Aorta (tissue), 5 donors: Measurements from ENCODE around the gene STIM2. TPM values are rescaled to one million over a fixed set of nuclear protein-coding genes. Genes with fewer than 3 reads are reported as not detected.

Source experiments
- ATAC-seq: fragments of 200-7000 bp; cut with Tn5 transposase; one replicate; pipeline ENCODE4 v1.9.1; 2022; ENCODE audit warnings: moderate library complexity; ENCODE audit not compliant: low FRiP score
- DNase-seq, 2 donors: peaks; one replicate each; pipeline ENCODE4 v3.0.0-alpha.2; 2020
- H3K27ac ChIP-seq, 2 donors: one replicate each; pipeline ENCODE4 v1.5.1; 2013; ENCODE audit warnings: low read length in 2 of 2, mild to moderate bottlenecking in 2 of 2, moderate library complexity in 2 of 2, control low read depth in 1 of 2, inconsistent platforms in 1 of 2, low read depth in 1 of 2
- H3K27me3 ChIP-seq, 2 donors: one replicate each; pipeline ENCODE4 v1.6.1; 2013; ENCODE audit warnings: control low read depth in 1 of 2, low read length in 1 of 2, mild to moderate bottlenecking in 1 of 2, moderate library complexity in 1 of 2; ENCODE audit not compliant: insufficient read depth in 2 of 2, control insufficient read depth in 1 of 2
- H3K36me3 ChIP-seq, 2 donors: one replicate each; pipeline ENCODE4 v1.6.1; 2013; ENCODE audit warnings: control low read depth in 1 of 2, low read length in 1 of 2, mild to moderate bottlenecking in 1 of 2; ENCODE audit not compliant: insufficient read depth in 2 of 2, control insufficient read depth in 1 of 2
- H3K4me1 ChIP-seq, 2 donors: one replicate each; pipeline ENCODE4 v1.6.1; 2013; ENCODE audit warnings: low read length in 2 of 2, control low read depth in 1 of 2, mild to moderate bottlenecking in 1 of 2, moderate library complexity in 1 of 2; ENCODE audit not compliant: insufficient read depth in 2 of 2, control insufficient read depth in 1 of 2
- H3K4me3 ChIP-seq, 2 donors: one replicate each; pipeline ENCODE4 v1.5.1; 2013; ENCODE audit warnings: low read length in 2 of 2, control low read depth in 1 of 2, mild to moderate bottlenecking in 1 of 2
- H3K9me3 ChIP-seq: one replicate; pipeline ENCODE4 v1.6.1; 2013; ENCODE audit warnings: mild to moderate bottlenecking, low read length; ENCODE audit not compliant: control insufficient read depth
- WGBS, 2 donors: extraction: QIAGEN DNeasy Blood & Tissue Kit; methylation state at CpG; one replicate each; pipeline ENCODE4 v1.1.7; 2013; 5-methylcytosine and 5-hydroxymethylcytosine counted together
- intact Hi-C, 2 donors: fragments of 100-400 bp; cut with DNase I; formaldehyde crosslinking; loops; one replicate each; pipeline versions ENCODE4 v1.14.2 to v1.15.0; 2022
- polyA plus RNA-seq, 2 donors: library from polyadenylated mRNA; stranded (reverse); fragments of 200-250 nt; gene quantifications; one replicate each; pipeline ENCODE4 v1.2.3, GENCODE V29; 2013
- total RNA-seq, 2 donors: library from RNA; stranded (reverse); fragmentation: NEBNext Ultra II Directional; extraction: Animal tissue kit (Norgen Biotek cat#: 25700); gene quantifications; one replicate each; pipeline ENCODE4 v1.2.1, GENCODE V29; 2021
- donor health status: healthy with polysubstance abuse.
- donor health status: Bipolar disorder and iron deficiency.
- donor health status: DM: no; HTN: no; CAD: no.
- donor health status: DM: no; HTN: no; CAD: no.
- donor health status: DM: yes; HTN: yes; CAD: no.

The STIM2 gene
- total and polyA plus RNA-seq, 4 donors = 5.0 to 31.2 (median 12.7) TPM

DNA sequence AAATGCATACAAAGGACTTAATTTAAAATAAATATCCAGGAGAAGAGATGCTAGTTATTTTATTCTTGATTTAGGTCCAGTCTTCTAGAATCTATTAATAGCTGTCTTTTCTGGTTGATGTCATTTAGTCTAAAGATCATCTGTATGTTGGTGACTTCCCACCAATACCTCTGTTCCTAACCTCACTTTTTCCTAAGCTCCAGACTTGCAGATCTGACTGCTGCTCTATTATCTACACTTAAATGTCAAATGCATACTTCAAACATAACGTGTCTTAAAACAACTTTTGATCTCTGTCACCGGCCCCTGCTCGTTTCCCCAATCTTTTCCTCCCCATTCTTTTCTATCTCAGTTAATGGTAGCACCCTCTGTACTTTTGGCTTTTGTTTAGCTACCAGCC lies 133.3 kb downstream of the STIM2 start:
- Histone ChIP-seq H3K4me3 (no peak overlapping the region), H3K27ac (no peak overlapping the region), H3K36me3 (no peaks in the 10 kb centered on the region), H3K27me3 (no peaks in the 10 kb centered on the region), H3K9me3 (no peaks in the 10 kb centered on the region), H3K4me1 (peaks cover 5 to 6% of the 10 kb centered on the region in 2 donors)
- DNase-seq (no peak), ATAC-seq (no peak)
- 54 to 78% methylated on average over 3 of the region's 3 CpGs for WGBS, 2 donors
- intact Hi-C loops = no loop called here

DNA sequence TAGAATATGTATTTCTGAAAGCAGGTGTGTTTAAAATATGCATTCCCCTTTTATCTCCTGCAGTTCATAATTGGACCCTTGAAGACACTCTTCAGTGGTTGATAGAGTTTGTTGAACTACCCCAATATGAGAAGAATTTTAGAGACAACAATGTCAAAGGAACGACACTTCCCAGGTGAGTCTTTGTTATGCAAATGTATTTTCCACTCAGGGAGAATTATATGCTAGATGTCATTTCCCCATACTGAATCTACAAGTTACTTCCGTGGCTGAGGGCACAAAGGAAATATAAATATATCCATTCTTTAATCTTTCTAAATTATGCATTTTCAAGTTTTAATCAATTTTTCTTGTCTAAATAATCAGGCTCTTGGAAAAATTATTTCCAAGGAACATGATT lies 134.7 kb downstream of the STIM2 start:
- peaks cover 5 to 6% of the 10 kb centered on the region in 2 donors for H3K4me1 ChIP-seq
- 97 to 98% methylated on average over 2 of the region's 2 CpGs for WGBS, 2 donors
- no peaks in the 10 kb centered on the region for H3K27me3 ChIP-seq
- no peaks in the 10 kb centered on the region for H3K9me3 ChIP-seq
- intact Hi-C loops = no loop called here
- no peak overlapping the region for H3K27ac ChIP-seq
- DNase-seq = no peak
- no peaks in the 10 kb centered on the region for H3K36me3 ChIP-seq
- no peak for ATAC-seq
- H3K4me3 ChIP-seq = no peak overlapping the region

DNA sequence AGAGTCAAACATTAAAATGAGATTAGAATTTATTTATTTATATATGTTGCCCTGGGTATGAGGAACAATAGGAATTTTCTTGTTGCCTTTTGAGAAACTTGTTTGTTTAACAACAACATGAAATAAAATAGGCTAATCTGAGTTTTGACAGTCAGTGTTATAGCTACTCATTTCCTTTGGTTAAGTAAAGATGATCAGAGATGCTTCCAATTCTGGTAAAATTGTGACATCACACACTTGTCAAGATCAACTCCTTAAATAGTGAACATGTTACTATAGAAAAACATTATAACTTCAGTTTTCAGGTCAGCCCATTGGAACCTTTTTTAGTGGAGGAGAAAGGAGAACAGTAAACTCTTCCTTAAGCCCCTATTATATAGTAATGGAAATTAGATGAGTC lies 136.1 kb downstream of the STIM2 start:
- Histone ChIP-seq H3K4me3 (no peak overlapping the region), H3K9me3 (no peaks in the 10 kb centered on the region), H3K36me3 (no peaks in the 10 kb centered on the region), H3K27ac (no peak overlapping the region), H3K27me3 (no peaks in the 10 kb centered on the region), H3K4me1 (peaks cover 5 to 6% of the 10 kb centered on the region in 2 donors)
- DNase-seq = no peak
- no peak for ATAC-seq
- intact Hi-C loops = no loop called here

DNA sequence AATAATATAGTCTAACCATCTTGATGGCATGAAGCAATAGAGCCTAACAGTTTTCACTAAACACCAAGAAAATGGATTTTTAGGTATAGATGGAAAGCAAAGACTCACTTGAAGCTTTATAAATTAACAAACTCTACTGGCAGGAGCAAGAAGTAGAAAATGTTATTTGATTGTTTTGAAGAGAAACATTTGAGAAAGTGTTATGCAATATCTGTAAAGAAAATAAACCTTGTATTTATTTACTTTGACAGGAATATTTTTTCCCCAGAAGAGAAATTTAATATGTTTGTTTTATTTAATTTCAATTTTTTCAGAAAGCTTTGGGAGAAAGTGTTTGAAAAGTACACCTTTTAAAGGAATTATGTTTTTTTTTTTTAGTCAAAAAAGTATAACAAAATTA lies 139.0 kb downstream of the STIM2 start:
- peaks cover 0 to 2% of the 10 kb centered on the region in 2 donors for H3K4me1 ChIP-seq
- H3K27me3 ChIP-seq = no peaks in the 10 kb centered on the region
- H3K36me3 ChIP-seq = no peaks in the 10 kb centered on the region
- H3K9me3 ChIP-seq = no peaks in the 10 kb centered on the region
- intact Hi-C loops = loop anchor here in 1 of 2 donors (10.0 kb wide), 3 partner anchors 135 to 1015 kb away; partner anchors contain the start of gene STIM2
- H3K4me3 ChIP-seq = no peak overlapping the region
- ATAC-seq = no peak
- no peak for DNase-seq
- no peak overlapping the region for H3K27ac ChIP-seq

DNA sequence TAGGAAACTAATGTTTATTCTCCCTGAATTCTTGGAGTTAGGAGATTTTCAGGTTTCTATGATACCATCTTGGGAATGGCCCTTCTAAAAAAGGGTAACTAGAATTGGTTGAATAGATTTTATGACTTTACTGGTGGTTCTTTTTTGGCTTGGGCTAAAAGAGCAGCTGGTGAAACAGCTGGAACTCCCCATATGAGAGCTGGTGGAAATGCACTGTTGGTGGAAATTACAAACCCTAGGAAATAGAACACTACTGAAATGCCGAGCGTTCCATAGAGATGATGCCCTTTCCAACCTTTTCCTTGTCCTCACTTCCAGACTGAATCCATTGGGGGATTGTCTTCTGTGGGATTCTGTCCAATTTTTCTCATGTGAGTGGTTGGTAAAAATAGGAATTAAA lies 139.5 kb downstream of the STIM2 start:
- H3K4me3 ChIP-seq = no peak overlapping the region
- no peaks in the 10 kb centered on the region for H3K9me3 ChIP-seq
- DNase-seq (no peak), ATAC-seq (no peak)
- H3K27me3 ChIP-seq = no peaks in the 10 kb centered on the region
- no peaks in the 10 kb centered on the region for H3K36me3 ChIP-seq
- intact Hi-C loops = loop anchor here in 1 of 2 donors (10.0 kb wide), 3 partner anchors 135 to 1015 kb away; partner anchors contain the start of gene STIM2
- no peak overlapping the region for H3K27ac ChIP-seq
- peaks cover 0 to 2% of the 10 kb centered on the region in 2 donors for H3K4me1 ChIP-seq
- WGBS, 2 donors = 99 to 100% methylated on average over 2 of the region's 2 CpGs

DNA sequence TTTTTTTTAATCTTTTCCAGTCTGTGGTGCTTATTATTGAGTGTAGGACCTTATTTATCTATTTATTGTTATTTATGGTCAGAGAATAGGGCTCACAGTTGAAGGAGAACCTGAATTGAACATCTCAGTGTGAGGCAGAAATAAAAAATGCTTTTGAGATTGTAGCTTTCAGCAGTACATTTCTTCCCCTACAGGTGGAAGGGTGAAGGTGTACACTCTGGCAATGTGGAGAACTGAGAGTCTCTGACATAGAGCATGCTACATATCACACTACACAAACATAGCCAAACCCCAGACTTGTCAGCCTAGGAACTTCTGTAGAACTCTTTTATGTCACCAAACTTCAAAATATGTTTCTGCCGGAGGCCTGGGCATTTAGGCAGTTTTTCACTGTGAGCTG lies 140.2 kb downstream of the STIM2 start:
- WGBS, 2 donors = 96 to 97% methylated on average over 1 of the region's 1 CpG

DNA sequence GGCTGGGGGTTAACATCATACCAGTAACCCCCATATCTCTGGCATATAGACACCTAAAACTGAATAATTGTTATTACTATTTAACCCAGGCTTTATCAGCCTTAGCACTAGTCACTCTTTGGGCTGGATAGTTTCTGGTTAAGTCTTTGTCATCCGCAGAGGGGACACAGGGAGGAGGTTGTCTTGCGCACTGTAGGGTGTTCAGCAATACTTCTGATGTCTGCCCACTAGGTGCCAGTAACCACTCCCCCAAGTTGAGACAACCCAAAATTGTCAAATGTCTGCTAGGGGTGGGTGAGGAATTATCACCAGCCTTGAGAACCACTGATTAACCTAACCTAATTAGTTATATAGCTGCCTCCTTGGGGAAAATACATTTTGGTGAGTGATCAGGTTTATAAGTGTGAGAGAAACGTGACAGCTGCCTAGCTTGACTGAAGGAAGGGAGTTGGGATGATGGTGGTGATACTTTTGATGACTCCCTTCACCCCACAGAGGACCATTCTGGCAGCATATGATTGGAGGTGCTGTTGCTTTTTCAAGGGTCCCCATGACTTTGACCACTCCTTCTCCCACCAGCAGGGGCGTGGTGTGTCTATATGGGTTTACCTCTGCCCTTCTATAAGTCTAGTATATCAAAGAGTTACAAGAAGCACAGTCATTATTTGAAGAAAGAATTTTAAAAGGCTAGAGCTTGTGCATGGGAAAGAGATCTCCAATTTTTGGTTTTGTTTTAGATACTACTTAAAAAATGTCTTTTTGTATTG lies 140.9 kb downstream of the STIM2 start:
- ATAC-seq (no peak), DNase-seq (no peak)
- Histone ChIP-seq H3K4me1 (peaks cover 0 to 2% of the 10 kb centered on the region in 2 donors), H3K4me3 (no peak overlapping the region), H3K27me3 (no peaks in the 10 kb centered on the region), H3K36me3 (no peaks in the 10 kb centered on the region), H3K9me3 (no peaks in the 10 kb centered on the region), H3K27ac (no peak overlapping the region)
- WGBS, 2 donors = 99% methylated on average over 4 of the region's 4 CpGs
- intact Hi-C loops = loop anchor here in 1 of 2 donors (10.0 kb wide), 3 partner anchors 137 to 1017 kb away; partner anchors contain the start of gene STIM2

More for the DNA sequence above, 140.2 kb downstream of the STIM2 start:
- H3K27ac ChIP-seq = no peak overlapping the region
- intact Hi-C loops = loop anchor here in 1 of 2 donors (10.0 kb wide), 3 partner anchors 136 to 1016 kb away; partner anchors contain the start of gene STIM2
- H3K4me3 ChIP-seq = no peak overlapping the region
- H3K27me3 ChIP-seq = no peaks in the 10 kb centered on the region
- no peaks in the 10 kb centered on the region for H3K36me3 ChIP-seq
- ATAC-seq = no peak
- DNase-seq = no peak
- no peaks in the 10 kb centered on the region for H3K9me3 ChIP-seq
- H3K4me1 ChIP-seq = peaks cover 0 to 2% of the 10 kb centered on the region in 2 donors

DNA sequence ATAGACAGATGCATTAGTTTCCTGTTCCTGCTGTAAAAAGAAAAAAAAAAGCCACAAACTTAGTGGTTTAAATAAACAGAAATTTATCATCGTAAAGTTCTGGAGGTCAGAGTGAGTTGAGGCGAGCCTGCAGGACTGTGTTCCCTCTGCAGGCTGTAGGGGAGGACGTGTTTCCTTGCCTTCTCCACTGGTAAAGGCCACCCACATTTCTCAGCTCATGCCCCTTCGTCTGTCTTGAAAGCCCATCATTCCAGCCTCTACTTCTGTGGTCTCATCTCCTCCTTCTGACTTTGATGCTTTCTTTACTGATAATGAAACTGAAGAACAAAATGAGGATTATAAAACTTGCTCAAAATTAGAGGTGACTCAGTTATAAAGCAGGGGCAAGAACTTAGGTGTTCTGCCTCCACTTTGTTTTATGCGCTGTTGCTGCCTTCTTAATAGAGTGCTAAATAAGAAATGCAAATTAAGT lies 143.0 kb downstream of the STIM2 start:
- Histone ChIP-seq H3K36me3 (no peaks in the 10 kb centered on the region), H3K4me3 (no peak overlapping the region), H3K9me3 (no peaks in the 10 kb centered on the region), H3K27me3 (no peaks in the 10 kb centered on the region), H3K4me1 (peaks cover 0 to 2% of the 10 kb centered on the region in 2 donors), H3K27ac (no peak overlapping the region)
- DNase-seq = no peak
- no peak for ATAC-seq
- 85 to 93% methylated on average over 5 of the region's 5 CpGs for WGBS, 2 donors
- intact Hi-C loops = loop anchor here in 1 of 2 donors (10.0 kb wide), 3 partner anchors 139 to 1019 kb away; partner anchors contain the start of gene STIM2

DNA sequence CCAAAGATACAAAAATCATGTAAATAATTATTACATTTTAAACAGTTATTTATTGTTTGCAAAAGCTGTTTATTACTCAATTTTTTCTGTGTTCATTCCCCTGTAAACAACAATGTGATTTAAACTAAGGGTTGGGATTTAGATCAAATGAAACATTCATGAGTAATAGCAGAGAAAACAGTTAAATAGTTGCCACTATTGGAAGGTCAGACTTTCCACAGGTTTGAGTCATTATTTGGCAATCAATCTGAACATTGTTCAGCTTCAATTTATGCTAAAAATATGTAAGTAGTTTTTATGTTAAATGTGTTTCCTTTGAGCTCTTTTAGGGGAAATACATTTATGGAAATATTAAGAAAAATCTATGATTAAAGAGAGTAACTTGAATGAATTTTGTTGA lies 144.9 kb downstream of the STIM2 start:
- Histone ChIP-seq H3K9me3 (no peaks in the 10 kb centered on the region), H3K27ac (no peak overlapping the region), H3K36me3 (no peaks in the 10 kb centered on the region), H3K27me3 (no peaks in the 10 kb centered on the region), H3K4me3 (no peak overlapping the region), H3K4me1 (peaks cover 0 to 2% of the 10 kb centered on the region in 2 donors)
- no peak for ATAC-seq
- DNase-seq = no peak
- intact Hi-C loops = loop anchor here in 1 of 2 donors (10.0 kb wide), 3 partner anchors 141 to 1021 kb away; partner anchors contain the start of gene STIM2
